ENCODE results near the gene PRKAG2.

PRKAG2 gene

DNA sequence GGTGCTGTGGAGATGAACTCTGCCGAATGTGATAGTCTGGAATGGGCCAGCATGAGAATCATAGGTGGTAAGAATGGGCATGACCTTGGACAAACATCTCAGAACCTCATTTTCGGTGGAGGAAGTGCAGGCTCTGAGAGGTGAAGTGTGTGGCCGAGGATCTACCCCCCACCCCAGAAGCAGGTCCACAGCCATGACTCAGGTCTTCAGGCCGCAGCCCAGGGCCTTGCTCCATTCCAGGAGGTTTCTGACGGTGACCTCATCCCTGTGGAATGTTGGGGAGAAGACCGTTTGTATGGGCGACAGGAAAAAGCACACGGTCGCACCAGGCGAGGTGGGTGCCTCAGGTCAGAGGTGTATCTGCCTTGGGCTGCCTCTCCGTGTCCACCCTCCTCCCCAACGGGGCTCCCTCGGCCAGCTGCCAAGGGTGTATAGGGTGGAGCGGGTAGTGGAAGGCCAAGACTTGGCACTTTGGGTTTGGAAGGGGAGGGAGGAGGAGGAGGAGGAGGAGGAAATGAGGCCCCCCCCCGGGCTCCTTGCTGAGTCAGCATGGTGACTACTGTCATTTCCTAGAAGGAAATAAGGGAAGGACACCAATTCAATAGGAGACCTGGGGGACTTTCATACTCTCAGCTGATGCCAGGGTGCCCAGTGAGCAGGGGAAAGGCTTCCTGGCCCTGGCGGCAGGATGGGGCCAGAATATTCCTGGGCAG lies 189.2 kb downstream of the PRKAG2 start:
- TF ChIP-seq, protein P1, sequence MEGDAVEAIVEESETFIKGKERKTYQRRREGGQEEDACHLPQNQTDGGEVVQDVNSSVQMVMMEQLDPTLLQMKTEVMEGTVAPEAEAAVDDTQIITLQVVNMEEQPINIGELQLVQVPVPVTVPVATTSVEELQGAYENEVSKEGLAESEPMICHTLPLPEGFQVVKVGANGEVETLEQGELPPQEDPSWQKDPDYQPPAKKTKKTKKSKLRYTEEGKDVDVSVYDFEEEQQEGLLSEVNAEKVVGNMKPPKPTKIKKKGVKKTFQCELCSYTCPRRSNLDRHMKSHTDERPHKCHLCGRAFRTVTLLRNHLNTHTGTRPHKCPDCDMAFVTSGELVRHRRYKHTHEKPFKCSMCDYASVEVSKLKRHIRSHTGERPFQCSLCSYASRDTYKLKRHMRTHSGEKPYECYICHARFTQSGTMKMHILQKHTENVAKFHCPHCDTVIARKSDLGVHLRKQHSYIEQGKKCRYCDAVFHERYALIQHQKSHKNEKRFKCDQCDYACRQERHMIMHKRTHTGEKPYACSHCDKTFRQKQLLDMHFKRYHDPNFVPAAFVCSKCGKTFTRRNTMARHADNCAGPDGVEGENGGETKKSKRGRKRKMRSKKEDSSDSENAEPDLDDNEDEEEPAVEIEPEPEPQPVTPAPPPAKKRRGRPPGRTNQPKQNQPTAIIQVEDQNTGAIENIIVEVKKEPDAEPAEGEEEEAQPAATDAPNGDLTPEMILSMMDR (IDR thresholded peaks at IDR 0.05): no peak
- Histone ChIP-seq H3K4me3 (ENCODE audit: low read depth in 1 of 2, low read length in 1 of 2) (no peak overlapping the region), H3K4me1 (ENCODE audit: control insufficient read depth in 1 of 2, insufficient read depth in 1 of 2, low read depth in 1 of 2, low read length in 1 of 2) (no peaks in the 10 kb centered on the region), H3K36me3 (no peaks in the 10 kb centered on the region), H3K27me3 (no peaks in the 10 kb centered on the region), H3K9me3 (no peaks in the 10 kb centered on the region), H3K27ac (no peak overlapping the region)

DNA sequence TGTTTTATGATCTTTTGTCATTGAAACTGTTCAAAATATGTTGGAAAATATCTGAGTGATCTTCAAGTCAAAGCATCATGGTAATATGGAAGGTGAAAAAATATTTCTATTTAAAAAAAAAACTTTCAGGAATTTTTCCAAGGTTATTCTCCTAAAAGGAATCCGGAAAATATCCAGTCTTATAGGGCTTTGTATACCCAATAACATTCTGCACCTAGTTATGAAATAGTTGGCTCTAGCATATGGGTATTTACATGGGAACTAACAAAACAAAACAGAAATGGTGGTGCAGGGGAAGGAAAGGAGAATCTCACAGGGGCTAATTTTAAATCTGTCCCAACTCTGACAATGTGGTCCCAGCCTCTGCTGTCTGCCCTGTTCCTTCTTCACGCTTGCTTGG lies 190.1 kb downstream of the PRKAG2 start:
- Histone ChIP-seq H3K27ac (no peak overlapping the region), H3K36me3 (no peaks in the 10 kb centered on the region), H3K4me3 (ENCODE audit: low read depth in 1 of 2, low read length in 1 of 2) (no peak overlapping the region), H3K9me3 (no peaks in the 10 kb centered on the region), H3K27me3 (no peaks in the 10 kb centered on the region), H3K4me1 (ENCODE audit: control insufficient read depth in 1 of 2, insufficient read depth in 1 of 2, low read depth in 1 of 2, low read length in 1 of 2) (no peaks in the 10 kb centered on the region)
- TF ChIP-seq, protein P1 (IDR thresholded peaks at IDR 0.05): no peak

DNA sequence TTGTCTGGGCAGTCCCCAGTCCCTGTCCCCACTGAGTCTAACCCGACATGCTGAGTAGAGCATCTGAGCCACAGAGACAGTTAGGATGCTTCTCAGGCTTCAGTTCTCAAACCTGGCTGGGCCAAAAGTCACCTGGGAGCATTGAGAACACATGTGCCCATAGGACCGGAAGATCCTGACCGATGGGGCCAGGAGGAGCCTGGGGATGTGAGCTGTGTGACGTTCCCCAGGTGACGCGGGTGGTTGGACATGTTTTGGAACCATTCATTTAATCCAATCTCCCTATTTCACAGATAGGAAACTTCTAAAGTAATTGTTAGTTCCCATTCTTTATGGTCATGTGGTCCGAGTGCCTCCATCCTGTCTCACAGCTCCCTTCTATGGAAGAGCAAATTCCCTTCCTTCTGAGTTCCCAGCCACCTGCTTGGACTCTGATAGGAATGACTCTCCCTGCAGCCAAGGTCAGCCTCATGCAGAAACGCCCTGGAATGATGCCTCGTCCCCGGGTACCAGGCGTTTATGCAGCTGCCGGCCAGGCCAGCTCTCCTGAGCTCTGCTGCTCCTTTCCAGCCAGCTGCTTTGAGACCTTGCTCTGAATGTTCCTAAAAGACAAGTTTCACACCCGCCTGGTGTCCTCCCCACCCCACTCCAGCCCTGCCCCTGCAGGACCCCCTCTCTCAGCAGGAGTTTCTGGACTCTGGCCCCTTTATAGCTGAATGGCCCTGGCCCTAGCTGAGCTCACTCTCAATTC lies 190.7 kb downstream of the PRKAG2 start:
- Histone ChIP-seq H3K9me3 (no peaks in the 10 kb centered on the region), H3K36me3 (no peaks in the 10 kb centered on the region), H3K4me1 (ENCODE audit: control insufficient read depth in 1 of 2, insufficient read depth in 1 of 2, low read depth in 1 of 2, low read length in 1 of 2) (no peaks in the 10 kb centered on the region), H3K27ac (no peak overlapping the region), H3K4me3 (ENCODE audit: low read depth in 1 of 2, low read length in 1 of 2) (no peak overlapping the region), H3K27me3 (no peaks in the 10 kb centered on the region)
- TF ChIP-seq, protein P1 (IDR thresholded peaks at IDR 0.05): no peak

DNA sequence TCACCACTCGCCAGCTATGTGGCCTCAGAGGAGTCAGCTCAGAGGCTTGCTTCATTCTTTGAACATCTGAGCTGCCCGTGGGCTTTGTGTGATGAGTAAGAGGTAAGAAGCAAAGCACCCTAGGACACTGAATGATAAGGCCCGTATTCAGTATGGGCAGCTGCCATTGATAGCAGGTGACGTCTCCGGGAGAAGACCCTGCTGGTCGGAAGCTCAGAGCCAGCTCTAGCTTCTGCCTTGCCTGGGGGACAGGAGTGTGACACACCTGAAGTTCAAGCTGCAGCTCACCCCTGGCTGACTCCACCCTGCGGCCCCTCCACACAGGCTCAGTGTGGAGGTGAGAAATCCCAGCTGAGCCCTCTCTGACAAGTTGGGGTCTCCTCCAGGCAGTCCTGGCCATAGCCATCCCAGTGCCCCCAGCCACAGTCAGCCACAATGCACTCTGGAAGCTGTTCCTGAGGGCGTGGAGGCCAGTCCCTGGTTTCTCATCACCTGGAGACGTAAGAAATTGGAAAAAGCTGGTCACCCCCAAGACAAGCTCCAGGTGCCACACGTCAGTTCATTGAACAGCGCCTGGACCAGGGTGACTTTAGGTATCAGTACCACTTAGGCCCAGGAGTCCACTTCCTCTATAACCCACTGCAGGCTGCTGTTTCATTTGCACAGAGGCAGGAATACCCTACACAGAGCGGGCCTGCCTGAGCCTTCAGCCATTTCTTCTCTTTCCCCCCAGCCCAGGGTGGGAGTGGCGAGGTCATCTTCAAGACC lies 192.3 kb downstream of the PRKAG2 start:
- no peaks in the 10 kb centered on the region for H3K9me3 ChIP-seq
- TF ChIP-seq, protein P1 (IDR thresholded peaks at IDR 0.05): no peak
- H3K36me3 ChIP-seq: no peaks in the 10 kb centered on the region
- H3K27me3 ChIP-seq: no peaks in the 10 kb centered on the region
- no peak overlapping the region for H3K27ac ChIP-seq
- H3K4me1 ChIP-seq (ENCODE audit: control insufficient read depth in 1 of 2, insufficient read depth in 1 of 2, low read depth in 1 of 2, low read length in 1 of 2): no peaks in the 10 kb centered on the region
- H3K4me3 ChIP-seq (ENCODE audit: low read depth in 1 of 2, low read length in 1 of 2): no peak overlapping the region

DNA sequence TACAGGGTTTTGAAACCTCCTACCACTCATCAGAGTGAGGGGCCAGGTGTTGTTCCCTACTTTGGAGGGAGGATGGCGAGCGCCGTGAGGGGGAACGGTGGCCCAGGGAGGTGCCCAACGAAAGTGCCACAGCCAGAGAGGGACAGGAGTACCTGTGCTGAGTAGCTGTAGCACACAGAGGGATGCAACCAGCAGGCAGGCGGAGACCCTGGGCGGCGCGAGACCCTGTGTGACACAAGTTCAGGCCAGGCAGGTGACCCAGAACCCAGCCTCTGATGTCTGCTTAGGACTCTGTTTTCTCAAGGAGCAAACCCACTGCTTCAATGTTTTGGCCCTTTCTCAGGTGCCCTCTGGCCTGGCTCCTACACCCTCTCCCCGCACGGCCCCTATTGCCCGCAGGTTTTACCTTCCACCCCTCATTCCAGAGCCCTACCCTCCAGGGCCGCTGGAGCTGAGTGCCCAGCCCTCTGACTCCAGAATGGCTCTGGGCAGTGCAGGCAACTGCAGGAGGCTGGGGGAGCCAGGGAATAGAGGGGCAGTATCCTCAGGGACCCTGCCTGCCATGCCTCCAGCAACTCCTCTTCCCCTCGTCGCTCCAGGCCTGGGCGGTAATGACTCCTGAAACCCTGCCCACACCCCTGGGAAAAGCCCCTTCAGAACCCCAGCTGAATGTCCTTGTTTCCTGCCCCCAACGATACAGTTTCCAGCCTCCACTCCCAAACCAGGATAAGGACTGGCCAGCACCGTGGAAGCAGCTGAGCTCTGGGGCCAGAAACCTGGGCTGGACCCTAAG lies 193.1 kb downstream of the PRKAG2 start:
- no peaks in the 10 kb centered on the region for H3K9me3 ChIP-seq
- no peaks in the 10 kb centered on the region for H3K27me3 ChIP-seq
- no peaks in the 10 kb centered on the region for H3K36me3 ChIP-seq
- H3K27ac ChIP-seq: no peak overlapping the region
- TF ChIP-seq, protein P1 (IDR thresholded peaks at IDR 0.05): no peak
- H3K4me1 ChIP-seq (ENCODE audit: control insufficient read depth in 1 of 2, insufficient read depth in 1 of 2, low read depth in 1 of 2, low read length in 1 of 2): no peaks in the 10 kb centered on the region
- no peak overlapping the region for H3K4me3 ChIP-seq (ENCODE audit: low read depth in 1 of 2, low read length in 1 of 2)

Measured in neutrophil (primary cell).